ENCODE measurements around the gene TCP11X2.

DNA sequence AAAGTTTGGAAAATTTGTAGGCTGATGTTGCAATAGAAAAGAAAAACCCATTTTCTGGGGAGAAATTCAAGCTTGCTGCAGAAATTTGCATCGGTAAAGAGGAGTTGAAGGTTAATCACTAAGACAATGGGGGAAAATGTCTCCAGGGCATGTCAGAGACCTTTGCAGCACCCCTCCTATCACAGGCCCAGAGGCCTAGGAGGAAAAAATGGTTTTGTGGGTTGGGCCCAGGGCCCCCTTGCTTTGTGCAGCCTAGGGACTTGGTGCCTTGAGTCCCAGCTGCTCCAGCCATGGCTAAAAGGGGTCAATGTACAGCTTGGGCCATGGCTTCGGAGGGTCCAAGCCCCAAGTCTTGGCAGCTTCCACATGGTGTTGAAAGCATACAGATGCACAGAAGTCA lies 27.1 kb upstream of the TCP11X2 start:
- TF ChIP-seq SUZ12 (IDR thresholded peaks at IDR 0.05; ENCODE audit: extremely low read depth, insufficient read depth, insufficient read length) (no peak), ZNF274 (IDR thresholded peaks at IDR 0.05; ENCODE audit: low read depth, low read length) (no peak)

Data from NT2/D1 (cell line).